HG03280 (cell line): ENCODE measurements around the gene LYPD6B.

Experiments used
- ATAC-seq: cut with Tn5 transposase; IDR thresholded peaks from one replicate; pipeline ENCODE4 v1.9.1; 2021; ENCODE audit warnings: mild to moderate bottlenecking, moderate library complexity; ENCODE audit not compliant: unreplicated experiment

The LYPD6B gene

GRCh38 chr2:149261692-149262091, 223.2 kb downstream of the LYPD6B start:
- ATAC-seq = no peak
